Caco-2 (cell line): ENCODE results near the gene ZBTB32. TPM values are rescaled to one million over a fixed set of nuclear protein-coding genes. Genes with fewer than 3 reads are reported as not detected.

Experiments
- BruUV-seq: library from RNA; stranded (reverse); fragments of 400-500 nt; replicated peaks from 2 replicates; lab custom pipeline; 2021; lab: Mats Ljungman, UMichigan
- CTCF ChIA-PET: fragments of 300-600 bp; sonication (Branson Sonifier 250); formaldehyde crosslinking; loops from one replicate; lab custom pipeline; 2022; ENCODE audit warnings: antibody characterized with exemption; lab: Charles Lee
- POLR2A ChIA-PET: fragments of 300-600 bp; sonication (Branson Sonifier 250); formaldehyde crosslinking; loops from one replicate; lab custom pipeline; 2022; ENCODE audit warnings: antibody characterized with exemption; lab: Charles Lee
- DNase-seq, 2 experiments: peaks; one replicate each; pipeline versions ENCODE4 v3.0.0 to v3.0.0-alpha.2; 2020 to 2022
- H3K27me3 ChIP-seq: replicated peaks from 2 replicates; pipeline ENCODE4 v1.6.0; 2011; ENCODE audit warnings: low read length; ENCODE audit not compliant: control insufficient read depth, insufficient read depth
- H3K36me3 ChIP-seq: 2 replicates; pipeline ENCODE4 v1.5.1; 2011; ENCODE audit warnings: low read length; ENCODE audit not compliant: control insufficient read depth, insufficient read depth
- H3K4me1 ChIP-seq: fragments of 250-450 bp; sonication (Bioruptor Pico); 2 replicates; pipeline ENCODE4 v1.5.1; 2020; ENCODE audit warnings: mild to moderate bottlenecking
- H3K4me3 ChIP-seq: 2 replicates; pipeline ENCODE4 v1.5.1; 2011; ENCODE audit warnings: low read depth, mild to moderate bottlenecking, control low read depth, low read length
- H3K9me3 ChIP-seq: fragments of 250-450 bp; sonication (Bioruptor Pico); 2 replicates; pipeline ENCODE4 v1.5.1; 2020; ENCODE audit warnings: mild to moderate bottlenecking, moderate library complexity
- H3K27ac Mint-ChIP-seq: one replicate; pipeline ENCODE4 v1.8.0; 2022; ENCODE audit warnings: mixed read lengths; ENCODE audit not compliant: unreplicated experiment
- H3K27me3 Mint-ChIP-seq: one replicate; pipeline ENCODE4 v1.8.0; 2022; ENCODE audit warnings: mixed read lengths; ENCODE audit not compliant: insufficient read depth, unreplicated experiment
- H3K36me3 Mint-ChIP-seq: one replicate; pipeline ENCODE4 v1.8.0; 2022; ENCODE audit warnings: mild to moderate bottlenecking, mixed read lengths; ENCODE audit not compliant: insufficient read depth, unreplicated experiment
- H3K4me1 Mint-ChIP-seq: one replicate; pipeline ENCODE4 v1.8.0; 2022; ENCODE audit warnings: low read depth, mixed read lengths; ENCODE audit not compliant: unreplicated experiment
- H3K4me3 Mint-ChIP-seq: one replicate; pipeline ENCODE4 v1.8.0; 2022; ENCODE audit warnings: mild to moderate bottlenecking, moderate library complexity, mixed read lengths; ENCODE audit not compliant: unreplicated experiment
- H3K9me3 Mint-ChIP-seq: one replicate; pipeline ENCODE4 v1.8.0; 2022; ENCODE audit warnings: mixed read lengths; ENCODE audit not compliant: unreplicated experiment
- intact Hi-C: fragments of 100-400 bp; cut with micrococcal nuclease; formaldehyde crosslinking; loops from one replicate; pipeline ENCODE4 v1.10.0; 2022; ENCODE audit not compliant: unreplicated experiment
- total RNA-seq: library from RNA; stranded (reverse); gene quantifications from 2 replicates; pipeline ENCODE4 v1.2.3, GENCODE V29; 2022
- TF ChIP-seq, protein P1 (sequence below), 2 experiments: fragments of 200-600 bp in 1 of 2; IDR thresholded peaks; 1 replicate in 1 of 2; 2 replicates in 1 of 2; pipeline versions ENCODE4 v1.5.1 to v1.8.0; 2011 to 2022; ENCODE audit warnings: antibody characterized with exemption in 1 of 2, control low read depth in 1 of 2, inconsistent platforms in 1 of 2, low read depth in 1 of 2, low read length in 1 of 2, mild to moderate bottlenecking in 1 of 2, moderate library complexity in 1 of 2; ENCODE audit not compliant: insufficient read depth in 1 of 2, severe bottlenecking in 1 of 2, unreplicated experiment in 1 of 2

Gene ZBTB32
- total RNA-seq, 1 experiment from 2014 or later: not detected

DNA sequence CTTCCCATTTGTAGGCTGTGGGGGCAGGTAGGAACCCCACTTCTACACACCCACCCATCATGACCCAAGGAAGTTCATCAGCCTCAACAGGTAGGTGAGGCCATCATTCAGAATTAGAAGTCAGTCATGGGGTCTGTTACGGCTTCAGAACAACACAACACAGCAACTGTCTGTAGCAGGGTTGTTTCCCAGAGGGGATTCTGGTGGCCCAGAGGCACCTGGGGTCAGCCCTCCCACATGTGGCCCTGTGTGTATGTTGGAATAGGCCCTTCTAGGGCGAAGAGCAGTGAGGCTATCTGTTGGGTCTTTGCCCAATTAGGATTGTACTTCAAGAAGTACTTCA is 34.5 kb downstream of the ZBTB32 start:
- no TSS peak for BruUV-seq
- Mint-ChIP-seq H3K4me1 (peaks cover 11% of the 10 kb centered on the region), H3K27ac (no peak overlapping the region), H3K9me3 (no peaks in the 10 kb centered on the region), H3K4me3 (peak overlapping the region; percentile 97), H3K36me3 (peaks cover 82% of the 10 kb centered on the region), H3K27me3 (no peaks in the 10 kb centered on the region)
- ChIA-PET POLR2A (no interaction called here), CTCF (no interaction called here)
- peaks cover 12% of the 10 kb centered on the region for H3K36me3 ChIP-seq
- TF ChIP-seq, protein P1, sequence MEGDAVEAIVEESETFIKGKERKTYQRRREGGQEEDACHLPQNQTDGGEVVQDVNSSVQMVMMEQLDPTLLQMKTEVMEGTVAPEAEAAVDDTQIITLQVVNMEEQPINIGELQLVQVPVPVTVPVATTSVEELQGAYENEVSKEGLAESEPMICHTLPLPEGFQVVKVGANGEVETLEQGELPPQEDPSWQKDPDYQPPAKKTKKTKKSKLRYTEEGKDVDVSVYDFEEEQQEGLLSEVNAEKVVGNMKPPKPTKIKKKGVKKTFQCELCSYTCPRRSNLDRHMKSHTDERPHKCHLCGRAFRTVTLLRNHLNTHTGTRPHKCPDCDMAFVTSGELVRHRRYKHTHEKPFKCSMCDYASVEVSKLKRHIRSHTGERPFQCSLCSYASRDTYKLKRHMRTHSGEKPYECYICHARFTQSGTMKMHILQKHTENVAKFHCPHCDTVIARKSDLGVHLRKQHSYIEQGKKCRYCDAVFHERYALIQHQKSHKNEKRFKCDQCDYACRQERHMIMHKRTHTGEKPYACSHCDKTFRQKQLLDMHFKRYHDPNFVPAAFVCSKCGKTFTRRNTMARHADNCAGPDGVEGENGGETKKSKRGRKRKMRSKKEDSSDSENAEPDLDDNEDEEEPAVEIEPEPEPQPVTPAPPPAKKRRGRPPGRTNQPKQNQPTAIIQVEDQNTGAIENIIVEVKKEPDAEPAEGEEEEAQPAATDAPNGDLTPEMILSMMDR (IDR thresholded peaks at IDR 0.05; ENCODE audit: insufficient read depth in 1 of 2, low read depth in 1 of 2, low read length in 1 of 2, severe bottlenecking in 1 of 2, unreplicated experiment in 1 of 2): no peak
- no peaks in the 10 kb centered on the region for H3K27me3 ChIP-seq
- no peak overlapping the region for H3K4me3 ChIP-seq
- intact Hi-C loops: no loop called here
- DNase-seq: no peak
- peaks cover 4% of the 10 kb centered on the region; the same call in 1 of the 2 replicates for H3K4me1 ChIP-seq
- no peaks in the 10 kb centered on the region for H3K9me3 ChIP-seq

- peak overlapping the region; percentile 97 for H3K4me3 Mint-ChIP-seq
- Histone ChIP-seq H3K9me3 (no peaks in the 10 kb centered on the region), H3K4me3 (peak overlapping the region; percentile 53), H3K27me3 (no peaks in the 10 kb centered on the region), H3K4me1 (peaks cover 6% of the 10 kb centered on the region; the same call in 1 of the 2 replicates), H3K36me3 (peaks cover 8% of the 10 kb centered on the region; the same call in 1 of the 2 replicates)
- no TSS peak for BruUV-seq
- H3K27ac Mint-ChIP-seq: peak overlapping the region; percentile 87
- peaks cover 76% of the 10 kb centered on the region for H3K36me3 Mint-ChIP-seq
- CTCF ChIA-PET: interaction anchor here (1.0 kb wide), 1 partner anchor 9 kb away, joined by 3 read pairs; the partner anchor contains the start of gene LIN37
- POLR2A ChIA-PET: interaction anchor here (1.0 to 1.1 kb wide), 2 partner anchors 9 to 21 kb away, joined by 3 to 4 read pairs; partner anchors contain the start of gene LIN37
- no peaks in the 10 kb centered on the region for H3K9me3 Mint-ChIP-seq
- DNase-seq: no peak
- TF ChIP-seq, protein P1 (IDR thresholded peaks at IDR 0.05; ENCODE audit: insufficient read depth in 1 of 2, low read depth in 1 of 2, low read length in 1 of 2, severe bottlenecking in 1 of 2, unreplicated experiment in 1 of 2): no peak
- H3K4me1 Mint-ChIP-seq: peaks cover 11% of the 10 kb centered on the region
- intact Hi-C loops: loop anchor here (1.0 to 2.0 kb wide), 2 partner anchors 22 to 47 kb away; no protein-coding TSS in a partner anchor
- no peaks in the 10 kb centered on the region for H3K27me3 Mint-ChIP-seq
Measured at GRCh38 chr19:35739275-35740107, 35.1 kb downstream of the ZBTB32 start.

DNA sequence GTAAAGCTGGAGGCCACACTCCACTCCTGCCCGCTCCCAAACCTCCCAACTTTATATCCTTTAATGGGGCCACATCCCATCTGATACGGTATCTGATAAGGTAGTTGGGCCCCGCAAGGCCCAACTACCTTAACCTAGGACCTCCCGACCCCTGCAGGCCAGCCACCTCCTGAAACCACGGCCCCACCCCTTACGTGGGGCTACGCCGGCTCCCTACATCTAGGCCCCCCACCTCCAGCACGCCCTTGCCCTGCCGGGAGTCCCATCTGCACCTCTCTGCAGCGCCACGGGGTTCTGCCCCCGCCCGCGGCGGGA is 35.7 kb downstream of the ZBTB32 start:
- peaks cover 8% of the 10 kb centered on the region; the same call in 1 of the 2 replicates for H3K4me1 ChIP-seq
- intact Hi-C loops: loop anchor here (1.0 to 2.0 kb wide), 2 partner anchors 23 to 47 kb away; no protein-coding TSS in a partner anchor
- DNase-seq: no peak
- H3K9me3 ChIP-seq: no peaks in the 10 kb centered on the region
- ChIA-PET CTCF (interaction anchor here (0.9 to 1.2 kb wide), 7 partner anchors 8 to 191 kb away, joined by 3 to 13 read pairs (median 5); partner anchors contain the start of gene LIN37), POLR2A (interaction anchor here (1.0 to 1.2 kb wide), 7 partner anchors 8 to 191 kb away, joined by 3 to 7 read pairs (median 4); partner anchors contain the start of genes COX6B1 and LIN37)
- peaks cover 8% of the 10 kb centered on the region; the same call in 1 of the 2 replicates for H3K36me3 ChIP-seq
- TF ChIP-seq, protein P1 (IDR thresholded peaks at IDR 0.05; ENCODE audit: insufficient read depth in 1 of 2, low read depth in 1 of 2, low read length in 1 of 2, severe bottlenecking in 1 of 2, unreplicated experiment in 1 of 2): no peak
- Mint-ChIP-seq H3K9me3 (no peaks in the 10 kb centered on the region), H3K27ac (peak overlapping the region; percentile 87), H3K36me3 (peaks cover 74% of the 10 kb centered on the region), H3K4me3 (peak overlapping the region; percentile 97), H3K4me1 (peaks cover 11% of the 10 kb centered on the region), H3K27me3 (no peaks in the 10 kb centered on the region)
- H3K27me3 ChIP-seq: no peaks in the 10 kb centered on the region
- H3K4me3 ChIP-seq: peak overlapping the region; percentile 53
- no TSS peak for BruUV-seq
